Brain microvascular endothelial cell (primary cell): ENCODE data around the gene SIGLEC1.

Source experiments
- DNase-seq: peaks from one replicate; pipeline ENCODE4 v3.0.0-alpha.2; 2020
- H3K27ac ChIP-seq: fragments of 250-450 bp; sonication (Bioruptor Pico); 2 replicates; pipeline ENCODE4 v1.5.1; 2020; ENCODE audit warnings: mild to moderate bottlenecking, moderate library complexity
- H3K27me3 ChIP-seq: fragments of 250-450 bp; sonication (Bioruptor Pico); replicated peaks from 2 replicates; pipeline ENCODE4 v1.5.1; 2020; ENCODE audit warnings: mild to moderate bottlenecking
- H3K36me3 ChIP-seq: fragments of 250-450 bp; sonication (Bioruptor Pico); replicated peaks from 2 replicates; pipeline ENCODE4 v1.5.1; 2020; ENCODE audit warnings: mild to moderate bottlenecking
- H3K4me3 ChIP-seq: 2 replicates; pipeline ENCODE4 v1.5.1; 2011; ENCODE audit warnings: low read depth, mild to moderate bottlenecking, control low read depth, low read length, moderate library complexity
- CTCF ChIP-seq: IDR thresholded peaks from 2 replicates; pipeline ENCODE4 v1.5.1; 2011; ENCODE audit warnings: low read depth, mild to moderate bottlenecking, moderate library complexity, low read length, control low read depth, inconsistent platforms; ENCODE audit errors: missing control alignments
- in situ Hi-C: cut with HindIII; loops from 2 replicates; pipeline ENCODE4 v1.10.0; 2017; ENCODE audit warnings: low sequenced_read_pairs, low pct_ligation_motif_present

Gene SIGLEC1

GRCh38 chr20:3743251-3743650 lies 30.9 kb upstream of the SIGLEC1 start:
- DNase-seq = no peak
- Histone ChIP-seq H3K27me3 (no peaks in the 10 kb centered on the region), H3K36me3 (no peaks in the 10 kb centered on the region), H3K4me3 (no peak overlapping the region), H3K27ac (no peak overlapping the region)
- in situ Hi-C loops = no loop called here
- TF ChIP-seq CTCF = no peak

- no peaks in the 10 kb centered on the region for H3K36me3 ChIP-seq
- H3K27ac ChIP-seq = no peak overlapping the region
- no peak for DNase-seq
- no peak overlapping the region for H3K4me3 ChIP-seq
- in situ Hi-C loops = no loop called here
- H3K27me3 ChIP-seq = no peaks in the 10 kb centered on the region
- no peak for TF ChIP-seq CTCF
These were observed 29.5 kb upstream of the SIGLEC1 start for GRCh38 chr20:3741836-3742458.

- H3K4me3 ChIP-seq = no peak overlapping the region
- H3K27ac ChIP-seq = no peak overlapping the region
- no peak for TF ChIP-seq CTCF
- H3K36me3 ChIP-seq = no peaks in the 10 kb centered on the region
- no peak for DNase-seq
- H3K27me3 ChIP-seq = no peaks in the 10 kb centered on the region
- in situ Hi-C loops = no loop called here
These were observed 28.4 kb upstream of the SIGLEC1 start for GRCh38 chr20:3740615-3741301.

- no peak for TF ChIP-seq CTCF
- H3K36me3 ChIP-seq = no peaks in the 10 kb centered on the region
- in situ Hi-C loops = no loop called here
- H3K27me3 ChIP-seq = no peaks in the 10 kb centered on the region
- H3K4me3 ChIP-seq = no peak overlapping the region
- no peak overlapping the region for H3K27ac ChIP-seq
- no peak for DNase-seq
These were observed 27.6 kb upstream of the SIGLEC1 start for GRCh38 chr20:3739926-3740451.

- H3K36me3 ChIP-seq = no peaks in the 10 kb centered on the region
- no peak overlapping the region for H3K4me3 ChIP-seq
- H3K27ac ChIP-seq = no peak overlapping the region
- in situ Hi-C loops = no loop called here
- no peak for TF ChIP-seq CTCF
- no peaks in the 10 kb centered on the region for H3K27me3 ChIP-seq
- no peak for DNase-seq
These were observed 26.9 kb upstream of the SIGLEC1 start for GRCh38 chr20:3739054-3739925.
